Adrenal gland (tissue), 12 donors: Measurements from ENCODE around the gene PKNOX2. TPM values are rescaled to one million over a fixed set of nuclear protein-coding genes. Genes with fewer than 3 reads are reported as not detected.

ENCODE experiments used
- DNase-seq, 7 donors: peaks; one replicate each; pipeline ENCODE4 v3.0.0-alpha.2; 2019 to 2020
- H3K27ac ChIP-seq, 5 donors: fragments of 200-600 bp; sonication (generic) in 4 of 5; 1 replicate in 3 of 5; 2 replicates in 2 of 5; pipeline versions ENCODE4 v1.5.1 to v1.8.0; 2016 to 2020; ENCODE audit warnings: mild to moderate bottlenecking in 1 of 5
- H3K27me3 ChIP-seq: fragments of 200-600 bp; 2 replicates; pipeline ENCODE4 v1.8.0; 2021
- H3K36me3 ChIP-seq, 2 donors: fragments of 200-600 bp; replicated peaks in 1 of 2; 1 replicate in 1 of 2; 2 replicates in 1 of 2; pipeline versions ENCODE4 v1.5.1 to v1.8.0; 2018 to 2022
- H3K4me1 ChIP-seq, 2 donors: fragments of 200-600 bp; replicated peaks in 1 of 2; 1 replicate in 1 of 2; 2 replicates in 1 of 2; pipeline versions ENCODE4 v1.5.1 to v1.8.0; 2018 to 2021
- H3K4me3 ChIP-seq, 4 donors: fragments of 200-600 bp; sonication (generic) in 3 of 4; one replicate each; pipeline ENCODE4 v1.5.1; 2016 to 2018
- H3K9me3 ChIP-seq, 3 donors: fragments of 200-600 bp; sonication (generic) in 1 of 3; replicated peaks in 1 of 3; 1 replicate in 2 of 3; 2 replicates in 1 of 3; pipeline versions ENCODE4 v1.5.1 to v1.8.0; 2016 to 2021
- CTCF ChIP-seq, 6 experiments: fragments of 450-650 bp in 4 of 6; fragments of 200-600 bp in 2 of 6; sonication (generic) in 1 of 6; IDR thresholded peaks; 1 replicate in 5 of 6; 2 replicates in 1 of 6; pipeline versions ENCODE4 v1.5.1 to v1.8.0; 2016 to 2021; ENCODE audit warnings: antibody characterized with exemption in 6 of 6, mild to moderate bottlenecking in 2 of 6, moderate library complexity in 1 of 6
- POLR2A ChIP-seq, 2 donors: fragments of 450-650 bp; IDR thresholded peaks; one replicate each; pipeline ENCODE4 v1.6.1; 2017; ENCODE audit warnings: antibody characterized with exemption in 2 of 2, mild to moderate bottlenecking in 2 of 2, moderate library complexity in 1 of 2
- WGBS, 4 donors: extraction: QIAGEN DNeasy Blood & Tissue Kit in 2 of 4; methylation state at CpG; one replicate each; pipeline versions ENCODE4 v1.1.5 to v1.1.7; 2013 to 2017; 5-methylcytosine and 5-hydroxymethylcytosine counted together
- intact Hi-C, 2 donors: fragments of 100-400 bp; cut with DNase I; formaldehyde crosslinking; loops; one replicate each; pipeline versions ENCODE4 v1.14.1 to v1.15.0; 2022 to 2023
- polyA plus RNA-seq, 3 donors: library from polyadenylated mRNA; stranded (reverse); fragments of 200-250 nt in 2 of 3; fragments of 350-450 nt in 1 of 3; fragmentation: Illumina TruSeq in 1 of 3; extraction: RNeasy Lipid Tissue Mini Kit (QIAGEN cat#74804) in 1 of 3; gene quantifications; one replicate each; pipeline ENCODE4 v1.2.3, GENCODE V29; 2013 to 2014
- total RNA-seq, 9 donors: library from RNA; depleted of rRNA in 4 of 9; stranded (reverse); fragments of >200 nt in 4 of 9; fragments of 120-200 nt in 1 of 9; fragmentation: NEBNext Ultra II Directional in 1 of 9; extraction: Animal tissue kit (Norgen Biotek cat#: 25700) in 1 of 9; gene quantifications; one replicate each; pipeline versions ENCODE4 v1.1.0 to v1.2.4, GENCODE V29; 2013 to 2023
- donor health status: healthy with polysubstance abuse.
- donor health status: Bipolar disorder and iron deficiency.
- donor health status: DM: yes; HTN: yes; CAD: no.
- donor health status: DM: no; HTN: no; CAD: no.
- donor health status: DM: no; HTN: no; CAD: no.
- donor health status: DM: yes; HTN: yes; CAD: no.

PKNOX2 gene
- total and polyA plus RNA-seq, 12 donors = 1.2 to 34.7 (median 3.1) TPM

DNA sequence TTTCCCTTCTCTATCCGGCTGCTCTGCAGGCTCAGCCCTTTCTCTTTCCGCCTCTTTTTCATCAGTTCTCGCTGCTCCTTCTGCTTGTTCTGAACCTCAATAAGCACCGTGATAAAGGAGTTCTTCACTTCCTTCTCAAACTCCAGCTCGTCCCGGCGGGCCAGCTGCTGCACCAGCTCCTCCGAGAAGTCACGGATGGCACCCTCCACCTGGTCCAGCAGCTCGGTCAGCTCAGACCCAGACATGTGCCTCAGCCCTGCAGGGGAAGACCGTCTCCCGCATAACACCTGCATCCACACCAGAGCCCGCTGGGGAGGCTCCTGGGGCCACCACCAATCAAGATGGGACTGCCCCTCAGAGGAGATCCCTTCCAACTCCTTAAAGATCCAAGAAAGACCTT is 291.3 kb downstream of the PKNOX2 start:
- peak in 1 of 7 donors; percentile 36 for DNase-seq
- no peak overlapping the region for H3K27ac ChIP-seq
- WGBS, 4 donors = 82 to 90% (median 89%) methylated on average over 10 to 13 of the region's 13 CpGs
- no peaks in the 10 kb centered on the region for H3K9me3 ChIP-seq
- H3K4me1 ChIP-seq = peaks cover 0 to 4% of the 10 kb centered on the region in 2 donors
- no peak for TF ChIP-seq CTCF (IDR thresholded peaks at IDR 0.05)
- no peak for TF ChIP-seq POLR2A (IDR thresholded peaks at IDR 0.05)
- no peaks in the 10 kb centered on the region for H3K36me3 ChIP-seq
- no peak overlapping the region for H3K4me3 ChIP-seq
- intact Hi-C loops = no loop called here
- no peaks in the 10 kb centered on the region for H3K27me3 ChIP-seq

DNA sequence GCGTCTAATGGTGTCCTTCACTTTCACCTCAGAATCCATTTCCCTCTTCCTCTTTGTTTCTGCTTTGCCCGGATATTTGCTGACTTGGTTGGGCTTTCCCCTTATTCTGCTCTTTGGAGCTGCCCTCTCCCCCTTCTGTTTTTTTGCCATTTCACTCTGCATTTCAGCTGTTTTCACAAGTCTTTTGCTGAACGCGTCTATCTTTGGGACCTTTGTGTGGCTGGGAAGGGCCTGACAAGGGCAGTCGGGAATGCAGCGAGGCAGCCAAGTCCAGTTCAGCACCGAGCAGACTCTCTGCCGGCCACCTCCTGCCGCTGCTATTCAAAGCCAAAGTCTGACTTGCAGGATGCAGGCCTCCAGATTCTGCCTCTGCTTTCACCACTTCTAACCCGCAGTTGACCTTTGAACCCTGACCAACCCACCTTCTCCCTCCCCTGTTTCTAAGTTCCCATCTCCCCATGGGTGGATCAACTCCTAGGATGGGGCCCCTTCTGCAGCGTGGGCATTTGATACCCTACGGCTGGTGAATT is 293.3 kb downstream of the PKNOX2 start:
- intact Hi-C loops = no loop called here
- TF ChIP-seq POLR2A (IDR thresholded peaks at IDR 0.05) (no peak), CTCF (IDR thresholded peaks at IDR 0.05) (no peak)

DNA sequence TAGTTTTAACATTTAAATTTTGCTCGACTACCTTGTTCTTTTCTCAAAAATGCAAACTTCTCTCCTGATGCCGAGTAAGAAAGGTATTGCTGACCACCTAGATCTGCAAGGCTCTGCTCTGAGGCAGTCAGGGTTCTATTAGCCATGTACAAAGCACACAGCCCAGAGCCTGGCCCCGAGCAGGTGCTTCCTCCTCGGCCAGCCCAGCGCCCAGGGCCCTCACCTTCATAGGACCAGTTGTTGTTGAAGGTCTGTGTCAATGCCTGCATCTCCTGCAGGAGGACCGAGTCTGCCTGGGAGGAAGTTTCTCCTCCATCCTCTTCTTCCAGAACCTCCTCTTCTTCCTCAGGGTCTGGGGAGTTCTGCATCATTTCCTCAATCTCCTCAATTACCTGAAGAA is 295.7 kb downstream of the PKNOX2 start:
- H3K27me3 ChIP-seq = no peaks in the 10 kb centered on the region
- H3K36me3 ChIP-seq = no peaks in the 10 kb centered on the region
- TF ChIP-seq POLR2A (IDR thresholded peaks at IDR 0.05) = no peak
- TF ChIP-seq CTCF (IDR thresholded peaks at IDR 0.05) = no peak
- H3K4me1 ChIP-seq = no peaks in the 10 kb centered on the region
- H3K4me3 ChIP-seq = no peak overlapping the region
- WGBS, 4 donors = 84 to 93% (median 89%) methylated on average over 6 of the region's 6 CpGs
- no peak for DNase-seq
- H3K9me3 ChIP-seq = no peaks in the 10 kb centered on the region
- intact Hi-C loops = no loop called here
- H3K27ac ChIP-seq = no peak overlapping the region

More for the DNA sequence above, 293.3 kb downstream of the PKNOX2 start:
- peak overlapping the region in 1 of 5 donors; percentile 10 for H3K27ac ChIP-seq
- 57 to 67% (median 61%) methylated on average over 12 of the region's 12 CpGs for WGBS, 4 donors
- no peaks in the 10 kb centered on the region for H3K9me3 ChIP-seq
- no peaks in the 10 kb centered on the region for H3K36me3 ChIP-seq
- H3K4me1 ChIP-seq = no peaks in the 10 kb centered on the region
- no peak overlapping the region for H3K4me3 ChIP-seq
- DNase-seq = peak in 6 of 7 donors; percentile 14 to 64 (median 28)
- no peaks in the 10 kb centered on the region for H3K27me3 ChIP-seq

GRCh38 chr11:125463590-125464269 is 299.2 kb downstream of the PKNOX2 start:
- intact Hi-C loops = no loop called here
- H3K36me3 ChIP-seq = no peaks in the 10 kb centered on the region
- H3K27ac ChIP-seq = no peak overlapping the region
- no peak overlapping the region for H3K4me3 ChIP-seq
- H3K4me1 ChIP-seq = no peaks in the 10 kb centered on the region
- no peaks in the 10 kb centered on the region for H3K9me3 ChIP-seq
- H3K27me3 ChIP-seq = no peaks in the 10 kb centered on the region
- DNase-seq = no peak
- whole genome bisulfite sequencing, 4 donors = 75 to 86% (median 80%) methylated on average over 5 of the region's 5 CpGs
- no peak for TF ChIP-seq CTCF (IDR thresholded peaks at IDR 0.05)
- no peak for TF ChIP-seq POLR2A (IDR thresholded peaks at IDR 0.05)
